Measurements from ENCODE around the gene HS3ST2. TPM values are rescaled to one million over a fixed set of nuclear protein-coding genes. Genes with fewer than 3 reads are reported as not detected.
A peak's percentile ranks its signal among the peaks of the same experiment; 100 is the strongest.
"Not testable (repeated sequence)": the region's sequence is repeated elsewhere in the genome, so short reads cannot be mapped to it uniquely, and the experiment has no call there.

HS3ST2 gene
- total RNA-seq, 3 donors from 2014 or later: 0.33 to 9.1 (median 7.3) TPM

DNA sequence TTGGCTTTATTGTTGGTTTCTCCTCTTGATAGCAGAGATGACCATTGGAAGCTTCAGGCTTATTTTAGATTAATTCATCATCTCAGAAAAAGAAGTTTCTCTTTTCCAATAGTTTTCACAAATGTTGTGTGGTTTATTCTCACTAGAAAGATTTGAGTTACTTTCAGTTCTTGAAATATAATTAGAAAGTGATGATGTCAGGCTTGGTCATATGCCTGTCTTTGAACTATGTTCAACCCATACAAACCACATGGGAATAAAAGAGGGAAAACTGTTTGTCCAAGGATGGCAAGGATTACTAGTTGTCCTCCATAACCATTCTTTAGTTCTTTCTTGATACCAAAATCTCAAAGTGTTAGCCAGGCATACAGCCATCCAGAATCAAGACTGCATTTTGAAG lies 3.7 kb upstream of the HS3ST2 start:
- TF ChIP-seq POLR2A (IDR thresholded peaks at IDR 0.05): no peak
- TF ChIP-seq, protein P1, sequence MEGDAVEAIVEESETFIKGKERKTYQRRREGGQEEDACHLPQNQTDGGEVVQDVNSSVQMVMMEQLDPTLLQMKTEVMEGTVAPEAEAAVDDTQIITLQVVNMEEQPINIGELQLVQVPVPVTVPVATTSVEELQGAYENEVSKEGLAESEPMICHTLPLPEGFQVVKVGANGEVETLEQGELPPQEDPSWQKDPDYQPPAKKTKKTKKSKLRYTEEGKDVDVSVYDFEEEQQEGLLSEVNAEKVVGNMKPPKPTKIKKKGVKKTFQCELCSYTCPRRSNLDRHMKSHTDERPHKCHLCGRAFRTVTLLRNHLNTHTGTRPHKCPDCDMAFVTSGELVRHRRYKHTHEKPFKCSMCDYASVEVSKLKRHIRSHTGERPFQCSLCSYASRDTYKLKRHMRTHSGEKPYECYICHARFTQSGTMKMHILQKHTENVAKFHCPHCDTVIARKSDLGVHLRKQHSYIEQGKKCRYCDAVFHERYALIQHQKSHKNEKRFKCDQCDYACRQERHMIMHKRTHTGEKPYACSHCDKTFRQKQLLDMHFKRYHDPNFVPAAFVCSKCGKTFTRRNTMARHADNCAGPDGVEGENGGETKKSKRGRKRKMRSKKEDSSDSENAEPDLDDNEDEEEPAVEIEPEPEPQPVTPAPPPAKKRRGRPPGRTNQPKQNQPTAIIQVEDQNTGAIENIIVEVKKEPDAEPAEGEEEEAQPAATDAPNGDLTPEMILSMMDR (IDR thresholded peaks at IDR 0.05): no peak
- TF ChIP-seq POLR2AphosphoS5 (IDR thresholded peaks at IDR 0.05): no peak
- Histone ChIP-seq H3K27ac (no peak overlapping the region), H3K27me3 (peaks cover 5 to 30% of the 10 kb centered on the region in 2 donors), H3K4me1 (no peaks in the 10 kb centered on the region), H3K9me3 (no peaks in the 10 kb centered on the region), H3K4me3 (no peak overlapping the region), H3K36me3 (no peaks in the 10 kb centered on the region)
- intact Hi-C loops (cut with DNase I; ENCODE audit: low total_unique reads): no loop called here
- DNase-seq (ENCODE audit: low spot score in 2 of 2): no peak

DNA sequence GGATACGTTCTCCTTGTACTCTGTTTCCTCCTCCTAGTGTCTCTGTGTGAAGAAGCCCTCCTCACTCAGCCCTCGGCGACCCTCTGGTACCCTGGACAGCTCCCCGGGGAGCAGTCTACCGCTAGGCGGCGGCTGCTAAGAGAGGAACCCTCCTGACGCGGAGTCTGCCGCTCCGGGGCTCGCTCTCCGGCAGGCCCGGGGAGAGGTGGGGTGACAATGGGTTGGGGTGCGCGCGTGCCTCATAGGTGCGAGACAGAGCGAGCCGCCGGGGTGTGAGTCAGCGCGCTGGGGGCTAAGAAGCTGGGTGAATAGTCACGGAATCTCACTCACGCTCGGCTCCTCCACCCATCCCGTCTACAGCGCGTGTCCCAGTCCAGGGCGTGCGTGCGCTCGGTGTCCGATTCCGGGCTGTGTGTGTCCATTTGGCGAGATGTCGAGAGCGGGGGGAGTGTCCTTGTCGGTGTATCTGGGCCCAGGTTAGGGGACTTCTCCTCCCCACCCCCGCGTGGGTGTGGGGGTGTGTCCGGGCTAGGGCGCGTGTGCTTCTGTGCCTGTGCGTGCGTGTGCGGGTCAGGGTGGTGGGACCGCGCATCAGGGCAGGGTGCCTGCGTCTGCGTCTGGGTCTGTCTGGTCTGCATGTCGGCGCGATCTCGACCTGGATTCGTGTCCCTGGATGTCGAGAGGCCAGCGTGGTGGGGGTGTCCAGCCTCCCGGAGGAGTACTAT lies 577 bp upstream of the HS3ST2 start:
- DNase-seq (ENCODE audit: low spot score in 2 of 2): no peak

DNA sequence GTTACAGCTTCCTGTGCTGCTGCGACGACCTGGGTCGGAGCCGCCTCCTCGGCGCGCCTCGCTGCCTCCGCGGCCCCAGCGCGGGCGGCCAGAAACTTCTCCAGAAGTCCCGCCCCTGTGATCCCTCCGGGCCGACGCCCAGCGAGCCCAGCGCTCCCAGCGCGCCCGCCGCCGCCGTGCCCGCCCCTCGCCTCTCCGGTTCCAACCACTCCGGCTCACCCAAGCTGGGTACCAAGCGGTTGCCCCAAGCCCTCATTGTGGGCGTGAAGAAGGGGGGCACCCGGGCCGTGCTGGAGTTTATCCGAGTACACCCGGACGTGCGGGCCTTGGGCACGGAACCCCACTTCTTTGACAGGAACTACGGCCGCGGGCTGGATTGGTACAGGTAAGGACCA lies 746 bp downstream of the HS3ST2 start:
- TF ChIP-seq, protein P1 (IDR thresholded peaks at IDR 0.05): no peak
- no peak for TF ChIP-seq POLR2A (IDR thresholded peaks at IDR 0.05)
- TF ChIP-seq POLR2AphosphoS5 (IDR thresholded peaks at IDR 0.05): no peak
- peaks cover 5 to 56% of the 10 kb centered on the region in 2 donors for H3K27me3 ChIP-seq
- intact Hi-C loops (cut with DNase I; ENCODE audit: low total_unique reads): no loop called here

More for the DNA sequence above, 577 bp upstream of the HS3ST2 start:
- no peaks in the 10 kb centered on the region for H3K36me3 ChIP-seq
- H3K4me3 ChIP-seq: peak overlapping the region; percentile 46 to 81 (median 67)
- no peak overlapping the region for H3K27ac ChIP-seq
- intact Hi-C loops (cut with DNase I; ENCODE audit: low total_unique reads): no loop called here
- no peaks in the 10 kb centered on the region for H3K9me3 ChIP-seq
- peaks cover 5 to 56% of the 10 kb centered on the region in 2 donors for H3K27me3 ChIP-seq
- H3K4me1 ChIP-seq: no peaks in the 10 kb centered on the region
- TF ChIP-seq, protein P1 (IDR thresholded peaks at IDR 0.05): peak in 2 of 3 donors; percentile 26 to 36
- no peak for TF ChIP-seq POLR2AphosphoS5 (IDR thresholded peaks at IDR 0.05)

DNA sequence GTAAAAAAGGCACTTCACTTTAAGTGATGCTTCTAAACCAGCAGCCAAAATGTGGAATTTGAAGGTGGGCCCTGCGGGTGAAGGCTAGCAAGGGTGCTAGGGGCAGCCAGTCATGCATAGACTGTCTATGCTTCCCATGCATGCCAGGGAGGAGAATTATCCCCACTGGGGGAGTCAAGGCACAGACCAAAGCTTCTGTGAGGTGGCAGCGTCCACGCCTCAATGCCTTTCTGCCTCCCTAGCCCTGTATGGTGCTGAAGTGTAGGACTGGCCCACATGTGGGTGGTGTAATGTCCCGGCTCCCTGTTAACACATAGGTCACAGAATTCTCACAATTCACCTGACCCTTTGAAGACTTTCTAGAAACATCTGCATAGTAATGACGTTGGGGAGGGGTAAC lies 1.9 kb downstream of the HS3ST2 start:
- peaks cover 5 to 56% of the 10 kb centered on the region in 2 donors for H3K27me3 ChIP-seq
- no peaks in the 10 kb centered on the region for H3K4me1 ChIP-seq
- peak overlapping the region in 1 of 3 donors; percentile 81 for H3K4me3 ChIP-seq
- H3K27ac ChIP-seq: no peak overlapping the region
- no peak for TF ChIP-seq POLR2A (IDR thresholded peaks at IDR 0.05)
- no peak for TF ChIP-seq POLR2AphosphoS5 (IDR thresholded peaks at IDR 0.05)
- TF ChIP-seq, protein P1 (IDR thresholded peaks at IDR 0.05): no peak
- H3K36me3 ChIP-seq: no peaks in the 10 kb centered on the region
- H3K9me3 ChIP-seq: no peaks in the 10 kb centered on the region
- DNase-seq (ENCODE audit: low spot score in 2 of 2): no peak
- intact Hi-C loops (cut with DNase I; ENCODE audit: low total_unique reads): no loop called here

More for the DNA sequence above, 746 bp downstream of the HS3ST2 start:
- Histone ChIP-seq H3K36me3 (no peaks in the 10 kb centered on the region), H3K9me3 (no peaks in the 10 kb centered on the region), H3K27ac (no peak overlapping the region), H3K4me3 (peak overlapping the region; percentile 46 to 81 (median 67)), H3K4me1 (no peaks in the 10 kb centered on the region)
- no peak for DNase-seq (ENCODE audit: low spot score in 2 of 2)

DNA sequence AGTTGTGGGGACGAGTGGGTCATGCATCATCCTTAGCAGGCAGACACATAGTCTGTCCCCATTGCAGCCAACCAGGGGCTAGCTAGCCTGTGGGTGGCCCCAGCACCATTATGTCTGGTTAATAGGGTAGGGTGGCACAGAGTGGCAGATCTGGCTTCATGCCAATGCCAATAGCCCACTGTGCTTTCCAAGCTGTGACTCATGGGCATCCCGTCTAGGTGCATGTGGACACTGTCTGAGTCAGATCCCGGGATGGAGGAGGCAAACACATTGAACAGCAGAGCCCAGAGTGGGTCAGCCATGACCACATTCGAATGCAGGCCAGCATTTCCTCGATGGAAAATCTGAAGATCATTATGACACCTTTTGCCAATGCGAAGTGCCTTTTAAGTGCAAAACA lies 2.5 kb downstream of the HS3ST2 start:
- Histone ChIP-seq H3K9me3 (no peaks in the 10 kb centered on the region), H3K27me3 (peaks cover 5 to 56% of the 10 kb centered on the region in 2 donors), H3K27ac (no peak overlapping the region), H3K4me1 (no peaks in the 10 kb centered on the region), H3K4me3 (peak overlapping the region in 1 of 3 donors; percentile 81), H3K36me3 (no peaks in the 10 kb centered on the region)
- intact Hi-C loops (cut with DNase I; ENCODE audit: low total_unique reads): no loop called here
- no peak for TF ChIP-seq POLR2AphosphoS5 (IDR thresholded peaks at IDR 0.05)
- TF ChIP-seq, protein P1 (IDR thresholded peaks at IDR 0.05): no peak
- no peak for TF ChIP-seq POLR2A (IDR thresholded peaks at IDR 0.05)
- no peak for DNase-seq (ENCODE audit: low spot score in 2 of 2)

DNA sequence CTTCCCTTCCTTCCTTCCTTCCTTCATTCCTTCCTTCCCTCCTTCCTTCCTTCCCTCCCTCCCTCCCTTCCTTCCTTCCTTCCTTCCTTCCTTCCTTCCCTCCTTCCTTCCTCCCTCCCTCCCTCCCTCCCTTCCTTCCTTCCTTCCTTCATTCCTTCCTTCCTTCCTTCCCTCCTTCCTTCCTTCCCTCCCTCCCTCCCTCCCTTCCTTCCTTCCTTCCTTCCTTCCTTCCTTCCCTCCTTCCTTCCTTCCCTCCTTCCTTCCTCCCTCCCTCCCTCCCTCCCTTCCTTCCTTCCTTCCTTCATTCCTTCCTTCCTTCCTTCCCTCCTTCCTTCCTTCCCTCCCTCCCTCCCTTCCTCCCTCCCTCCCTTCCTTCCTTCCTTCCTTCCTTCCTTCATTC lies 4.8 kb downstream of the HS3ST2 start:
- H3K9me3 ChIP-seq; H3K27ac ChIP-seq; H3K36me3 ChIP-seq; H3K4me1 ChIP-seq; H3K4me3 ChIP-seq; intact Hi-C loops (cut with DNase I; ENCODE audit: low total_unique reads); DNase-seq (ENCODE audit: low spot score in 2 of 2): not testable (repeated sequence)
- peaks cover 5 to 41% of the 10 kb centered on the region in 2 donors for H3K27me3 ChIP-seq

Measured in breast epithelium (tissue), 4 donors.